ENCODE results near the gene DNAJC11. TPM values are rescaled to one million over a fixed set of nuclear protein-coding genes. Genes with fewer than 3 reads are reported as not detected.

DNAJC11 gene
- total RNA-seq, 1 experiment from 2014 or later, result 93.6 TPM

DNA sequence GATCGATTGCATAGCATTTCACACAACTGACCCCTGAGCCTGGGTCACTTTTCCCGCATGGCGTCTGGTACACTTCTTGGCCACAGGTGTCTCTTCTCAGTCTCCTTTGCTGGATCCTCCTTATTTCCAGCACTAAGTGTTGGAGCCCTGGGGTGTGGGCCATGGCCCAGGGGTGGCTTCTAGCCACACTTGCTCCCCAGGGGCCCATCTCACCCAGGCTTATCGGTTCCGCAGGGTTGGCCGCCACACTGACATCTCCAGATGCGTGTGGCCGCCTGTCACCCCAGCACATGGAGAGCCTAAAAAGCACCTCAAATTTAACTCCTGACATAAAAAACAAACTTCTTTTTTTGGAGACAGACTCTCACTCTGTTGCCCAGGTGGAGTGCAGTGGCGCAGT lies 74.6 kb downstream of the DNAJC11 start:
- no TSS peak for BruUV-seq (replicated peaks)
- CTCF ChIA-PET, result no interaction called here
- in situ Hi-C loops (cut with HindIII; ENCODE audit: low pct_unique_long_range_greater_than_20kb, low sequenced_read_pairs), result no loop called here
- Histone ChIP-seq H3K27me3 (ENCODE audit: control insufficient read depth, insufficient read depth, low read length) (no peaks in the 10 kb centered on the region), H3K4me3 (ENCODE audit: low read depth in 2 of 2, low read length in 2 of 2) (no peak overlapping the region), H3K36me3 (ENCODE audit: control insufficient read depth, insufficient read depth, low read length) (peaks cover 2% of the 10 kb centered on the region; the same call in 1 of the 2 replicates), H3K9me3 (ENCODE audit: control insufficient read depth, insufficient read depth, low read depth, low read length) (no peaks in the 10 kb centered on the region), H3K27ac (ENCODE audit: low read length) (no peak overlapping the region), H3K4me1 (ENCODE audit: control insufficient read depth, insufficient read depth, low read length) (peaks cover 27% of the 10 kb centered on the region)
- DNase-seq (ENCODE audit: low read depth, low spot score) (no peak), ATAC-seq (no peak)
- intact Hi-C loops (cut with micrococcal nuclease; ENCODE audit: unreplicated experiment), result no loop called here
- no peak for TF ChIP-seq TCF7L2 (IDR thresholded peaks at IDR 0.05; ENCODE audit: low read depth, low read length)
- no peak for TF ChIP-seq REST (IDR thresholded peaks at IDR 0.05; ENCODE audit: insufficient read depth in 1 of 2, low read depth in 2 of 2, low read length in 1 of 2)
- TF ChIP-seq POLR2AphosphoS5 (IDR thresholded peaks at IDR 0.05; ENCODE audit: low read depth, low read length), result no peak
- TF ChIP-seq, protein P1, sequence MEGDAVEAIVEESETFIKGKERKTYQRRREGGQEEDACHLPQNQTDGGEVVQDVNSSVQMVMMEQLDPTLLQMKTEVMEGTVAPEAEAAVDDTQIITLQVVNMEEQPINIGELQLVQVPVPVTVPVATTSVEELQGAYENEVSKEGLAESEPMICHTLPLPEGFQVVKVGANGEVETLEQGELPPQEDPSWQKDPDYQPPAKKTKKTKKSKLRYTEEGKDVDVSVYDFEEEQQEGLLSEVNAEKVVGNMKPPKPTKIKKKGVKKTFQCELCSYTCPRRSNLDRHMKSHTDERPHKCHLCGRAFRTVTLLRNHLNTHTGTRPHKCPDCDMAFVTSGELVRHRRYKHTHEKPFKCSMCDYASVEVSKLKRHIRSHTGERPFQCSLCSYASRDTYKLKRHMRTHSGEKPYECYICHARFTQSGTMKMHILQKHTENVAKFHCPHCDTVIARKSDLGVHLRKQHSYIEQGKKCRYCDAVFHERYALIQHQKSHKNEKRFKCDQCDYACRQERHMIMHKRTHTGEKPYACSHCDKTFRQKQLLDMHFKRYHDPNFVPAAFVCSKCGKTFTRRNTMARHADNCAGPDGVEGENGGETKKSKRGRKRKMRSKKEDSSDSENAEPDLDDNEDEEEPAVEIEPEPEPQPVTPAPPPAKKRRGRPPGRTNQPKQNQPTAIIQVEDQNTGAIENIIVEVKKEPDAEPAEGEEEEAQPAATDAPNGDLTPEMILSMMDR (IDR thresholded peaks at IDR 0.05), result no peak
- TF ChIP-seq SIN3A (IDR thresholded peaks at IDR 0.05; ENCODE audit: borderline replicate concordance, insufficient read depth, low read depth, low read length), result no peak
- POLR2A ChIA-PET, result no interaction called here

DNA sequence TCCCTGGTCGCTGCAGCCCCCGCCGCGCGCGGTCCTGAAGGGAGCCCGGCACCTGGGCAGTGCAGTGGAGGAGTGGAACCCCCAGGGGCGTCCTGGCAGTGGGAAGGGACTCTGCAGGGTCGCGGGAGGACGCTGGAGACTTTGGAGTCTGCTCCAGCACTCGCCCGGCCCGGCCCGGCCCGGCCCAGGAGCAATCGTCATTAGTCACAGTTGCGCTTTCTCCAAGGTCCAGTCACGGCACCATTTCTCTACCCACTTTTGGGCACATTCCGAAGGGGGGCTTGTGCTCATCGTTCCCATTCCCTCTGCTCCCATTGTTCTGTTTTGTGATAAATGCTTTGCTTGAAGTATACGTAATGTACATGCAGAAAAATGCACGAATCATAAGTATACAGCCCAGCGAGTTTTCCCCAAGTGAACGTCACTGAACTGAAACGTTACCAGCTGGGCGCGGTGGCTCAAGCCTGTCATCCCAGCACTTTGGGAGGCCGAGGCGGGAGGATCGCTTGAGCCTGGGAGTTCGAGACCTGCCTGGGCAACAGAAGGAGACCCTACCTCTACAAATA lies 75.9 kb downstream of the DNAJC11 start:
- ATAC-seq (peak; percentile 36), DNase-seq (ENCODE audit: low read depth, low spot score) (no peak)
- Histone ChIP-seq H3K27ac (ENCODE audit: low read length) (peak overlapping the region; percentile 69), H3K4me1 (ENCODE audit: control insufficient read depth, insufficient read depth, low read length) (peaks cover 32% of the 10 kb centered on the region), H3K9me3 (ENCODE audit: control insufficient read depth, insufficient read depth, low read depth, low read length) (no peaks in the 10 kb centered on the region), H3K36me3 (ENCODE audit: control insufficient read depth, insufficient read depth, low read length) (peaks cover 2% of the 10 kb centered on the region; the same call in 1 of the 2 replicates), H3K27me3 (ENCODE audit: control insufficient read depth, insufficient read depth, low read length) (no peaks in the 10 kb centered on the region), H3K4me3 (ENCODE audit: low read depth in 2 of 2, low read length in 2 of 2) (peak overlapping the region; percentile 72 to 79)
- in situ Hi-C loops (cut with HindIII; ENCODE audit: low pct_unique_long_range_greater_than_20kb, low sequenced_read_pairs), result no loop called here
- ChIA-PET CTCF (no interaction called here), POLR2A (interaction anchor here (0.7 kb wide), 1 partner anchor 478 kb away, joined by 4 read pairs; no protein-coding TSS in a partner anchor)
- intact Hi-C loops (cut with micrococcal nuclease; ENCODE audit: unreplicated experiment), result no loop called here
- BruUV-seq (replicated peaks), result no TSS peak
- TF ChIP-seq REST (IDR thresholded peaks at IDR 0.05; ENCODE audit: insufficient read depth in 1 of 2, low read depth in 2 of 2, low read length in 1 of 2) (no peak), TCF7L2 (IDR thresholded peaks at IDR 0.05; ENCODE audit: low read depth, low read length) (no peak), POLR2AphosphoS5 (IDR thresholded peaks at IDR 0.05; ENCODE audit: low read depth, low read length) (no peak), SIN3A (IDR thresholded peaks at IDR 0.05; ENCODE audit: borderline replicate concordance, insufficient read depth, low read depth, low read length) (no peak)
- TF ChIP-seq, protein P1 (IDR thresholded peaks at IDR 0.05), result no peak

Data from Panc1 (cell line).